ENCODE measurements around the gene WNT1. TPM values are rescaled to one million over a fixed set of nuclear protein-coding genes. Genes with fewer than 3 reads are reported as not detected.

The WNT1 gene
- total RNA-seq, 1 experiment from 2014 or later = not detected

- TF ChIP-seq CTCF (conservative IDR thresholded peaks at IDR 0.05; ENCODE audit: low read depth, low read length) = peak; percentile 67
- no peak for TF ChIP-seq EZH2 (IDR thresholded peaks at IDR 0.05; ENCODE audit: borderline replicate concordance, low read depth, low read length, poor library complexity, severe bottlenecking)
- CTCF ChIA-PET = no interaction called here
- Histone ChIP-seq H3K36me3 (ENCODE audit: insufficient read depth, low read length, poor library complexity, severe bottlenecking) (no peaks in the 10 kb centered on the region), H3K4me3 (ENCODE audit: low read depth, low read length, poor library complexity, severe bottlenecking) (no peak overlapping the region), H3K9me3 (ENCODE audit: low read depth, low read length, poor library complexity, severe bottlenecking) (no peaks in the 10 kb centered on the region), H3K4me1 (ENCODE audit: insufficient read depth, low read length, poor library complexity, severe bottlenecking) (peaks cover 25% of the 10 kb centered on the region), H3K27ac (ENCODE audit: low read depth, low read length, poor library complexity, severe bottlenecking) (no peak overlapping the region), H3K27me3 (replicated peaks; ENCODE audit: insufficient read depth, low read depth, low read length, poor library complexity) (peaks cover 66% of the 10 kb centered on the region)
- POLR2A ChIA-PET (ENCODE audit: low non-redundant PET) = no interaction called here
- no TSS peak for BruUV-seq (replicated peaks)
- intact Hi-C loops (cut with micrococcal nuclease; ENCODE audit: unreplicated experiment) = no loop called here
- no peak for DNase-seq (ENCODE audit: low spot score)
Measured at GRCh38 chr12:48973941-48974673, 4.0 kb upstream of the WNT1 start.

GRCh38 chr12:48977290-48978281 lies 536 bp upstream of the WNT1 start:
- H3K4me1 ChIP-seq (ENCODE audit: insufficient read depth, low read length, poor library complexity, severe bottlenecking) = peaks cover 32% of the 10 kb centered on the region
- H3K36me3 ChIP-seq (ENCODE audit: insufficient read depth, low read length, poor library complexity, severe bottlenecking) = no peaks in the 10 kb centered on the region
- H3K27ac ChIP-seq (ENCODE audit: low read depth, low read length, poor library complexity, severe bottlenecking) = no peak overlapping the region
- CTCF ChIA-PET = interaction anchor here (0.7 to 1.6 kb wide), 4 partner anchors 9 to 125 kb away, joined by 3 to 9 read pairs (median 3); no protein-coding TSS in a partner anchor
- intact Hi-C loops (cut with micrococcal nuclease; ENCODE audit: unreplicated experiment) = loop anchor here (2.0 to 5.0 kb wide), 2 partner anchors 43 to 125 kb away; partner anchors contain the start of gene DDX23
- peak; percentile 71 for DNase-seq (ENCODE audit: low spot score)
- TF ChIP-seq EZH2 (IDR thresholded peaks at IDR 0.05; ENCODE audit: borderline replicate concordance, low read depth, low read length, poor library complexity, severe bottlenecking) = no peak
- peak; percentile 81 for TF ChIP-seq CTCF (conservative IDR thresholded peaks at IDR 0.05; ENCODE audit: low read depth, low read length)
- no peaks in the 10 kb centered on the region for H3K9me3 ChIP-seq (ENCODE audit: low read depth, low read length, poor library complexity, severe bottlenecking)
- H3K27me3 ChIP-seq (replicated peaks; ENCODE audit: insufficient read depth, low read depth, low read length, poor library complexity) = peaks cover 69% of the 10 kb centered on the region
- peak overlapping the region; percentile 32 for H3K4me3 ChIP-seq (ENCODE audit: low read depth, low read length, poor library complexity, severe bottlenecking)
- POLR2A ChIA-PET (ENCODE audit: low non-redundant PET) = no interaction called here
- no TSS peak for BruUV-seq (replicated peaks)

GRCh38 chr12:48978741-48979601 lies 849 bp downstream of the WNT1 start:
- no TSS peak for BruUV-seq (replicated peaks)
- Histone ChIP-seq H3K9me3 (ENCODE audit: low read depth, low read length, poor library complexity, severe bottlenecking) (no peaks in the 10 kb centered on the region), H3K4me3 (ENCODE audit: low read depth, low read length, poor library complexity, severe bottlenecking) (peak overlapping the region; percentile 32), H3K4me1 (ENCODE audit: insufficient read depth, low read length, poor library complexity, severe bottlenecking) (peaks cover 32% of the 10 kb centered on the region), H3K27ac (ENCODE audit: low read depth, low read length, poor library complexity, severe bottlenecking) (no peak overlapping the region), H3K36me3 (ENCODE audit: insufficient read depth, low read length, poor library complexity, severe bottlenecking) (no peaks in the 10 kb centered on the region), H3K27me3 (replicated peaks; ENCODE audit: insufficient read depth, low read depth, low read length, poor library complexity) (peaks cover 67% of the 10 kb centered on the region)
- TF ChIP-seq CTCF (conservative IDR thresholded peaks at IDR 0.05; ENCODE audit: low read depth, low read length) = no peak
- peak; percentile 62 for TF ChIP-seq EZH2 (IDR thresholded peaks at IDR 0.05; ENCODE audit: borderline replicate concordance, low read depth, low read length, poor library complexity, severe bottlenecking)
- no peak for DNase-seq (ENCODE audit: low spot score)
- intact Hi-C loops (cut with micrococcal nuclease; ENCODE audit: unreplicated experiment) = loop anchor here (5.0 kb wide), 1 partner anchor 127 kb away; the partner anchor contains the start of gene DDX23
- ChIA-PET CTCF (interaction anchor here (0.5 to 1.8 kb wide), 3 partner anchors 9 to 233 kb away, joined by 5 to 9 read pairs (median 8); no protein-coding TSS in a partner anchor), POLR2A (ENCODE audit: low non-redundant PET) (no interaction called here)

All from A673 (cell line).